Caco-2 (cell line): Measurements from ENCODE around the gene POU2AF1. TPM values are rescaled to one million over a fixed set of nuclear protein-coding genes. Genes with fewer than 3 reads are reported as not detected.

Experiments used
- BruUV-seq: library from RNA; stranded (reverse); fragments of 400-500 nt; replicated peaks from 2 replicates; lab custom pipeline; 2021; lab: Mats Ljungman, UMichigan
- CTCF ChIA-PET: fragments of 300-600 bp; sonication (Branson Sonifier 250); formaldehyde crosslinking; loops from one replicate; lab custom pipeline; 2022; ENCODE audit warnings: antibody characterized with exemption; lab: Charles Lee
- POLR2A ChIA-PET: fragments of 300-600 bp; sonication (Branson Sonifier 250); formaldehyde crosslinking; loops from one replicate; lab custom pipeline; 2022; ENCODE audit warnings: antibody characterized with exemption; lab: Charles Lee
- DNase-seq, 2 experiments: peaks; one replicate each; pipeline versions ENCODE4 v3.0.0 to v3.0.0-alpha.2; 2020 to 2022
- H3K27me3 ChIP-seq: replicated peaks from 2 replicates; pipeline ENCODE4 v1.6.0; 2011; ENCODE audit warnings: low read length; ENCODE audit not compliant: control insufficient read depth, insufficient read depth
- H3K36me3 ChIP-seq: 2 replicates; pipeline ENCODE4 v1.5.1; 2011; ENCODE audit warnings: low read length; ENCODE audit not compliant: control insufficient read depth, insufficient read depth
- H3K4me1 ChIP-seq: fragments of 250-450 bp; sonication (Bioruptor Pico); 2 replicates; pipeline ENCODE4 v1.5.1; 2020; ENCODE audit warnings: mild to moderate bottlenecking
- H3K4me3 ChIP-seq: 2 replicates; pipeline ENCODE4 v1.5.1; 2011; ENCODE audit warnings: low read depth, mild to moderate bottlenecking, control low read depth, low read length
- H3K9me3 ChIP-seq: fragments of 250-450 bp; sonication (Bioruptor Pico); 2 replicates; pipeline ENCODE4 v1.5.1; 2020; ENCODE audit warnings: mild to moderate bottlenecking, moderate library complexity
- H3K27ac Mint-ChIP-seq: one replicate; pipeline ENCODE4 v1.8.0; 2022; ENCODE audit warnings: mixed read lengths; ENCODE audit not compliant: unreplicated experiment
- H3K27me3 Mint-ChIP-seq: one replicate; pipeline ENCODE4 v1.8.0; 2022; ENCODE audit warnings: mixed read lengths; ENCODE audit not compliant: insufficient read depth, unreplicated experiment
- H3K36me3 Mint-ChIP-seq: one replicate; pipeline ENCODE4 v1.8.0; 2022; ENCODE audit warnings: mild to moderate bottlenecking, mixed read lengths; ENCODE audit not compliant: insufficient read depth, unreplicated experiment
- H3K4me1 Mint-ChIP-seq: one replicate; pipeline ENCODE4 v1.8.0; 2022; ENCODE audit warnings: low read depth, mixed read lengths; ENCODE audit not compliant: unreplicated experiment
- H3K4me3 Mint-ChIP-seq: one replicate; pipeline ENCODE4 v1.8.0; 2022; ENCODE audit warnings: mild to moderate bottlenecking, moderate library complexity, mixed read lengths; ENCODE audit not compliant: unreplicated experiment
- H3K9me3 Mint-ChIP-seq: one replicate; pipeline ENCODE4 v1.8.0; 2022; ENCODE audit warnings: mixed read lengths; ENCODE audit not compliant: unreplicated experiment
- intact Hi-C: fragments of 100-400 bp; cut with micrococcal nuclease; formaldehyde crosslinking; loops from one replicate; pipeline ENCODE4 v1.10.0; 2022; ENCODE audit not compliant: unreplicated experiment
- total RNA-seq: library from RNA; stranded (reverse); gene quantifications from 2 replicates; pipeline ENCODE4 v1.2.3, GENCODE V29; 2022
- TF ChIP-seq, protein P1 (sequence below), 2 experiments: fragments of 200-600 bp in 1 of 2; IDR thresholded peaks; 1 replicate in 1 of 2; 2 replicates in 1 of 2; pipeline versions ENCODE4 v1.5.1 to v1.8.0; 2011 to 2022; ENCODE audit warnings: antibody characterized with exemption in 1 of 2, control low read depth in 1 of 2, inconsistent platforms in 1 of 2, low read depth in 1 of 2, low read length in 1 of 2, mild to moderate bottlenecking in 1 of 2, moderate library complexity in 1 of 2; ENCODE audit not compliant: insufficient read depth in 1 of 2, severe bottlenecking in 1 of 2, unreplicated experiment in 1 of 2

POU2AF1 gene
- total RNA-seq, 1 experiment from 2014 or later: 2.7 TPM

DNA sequence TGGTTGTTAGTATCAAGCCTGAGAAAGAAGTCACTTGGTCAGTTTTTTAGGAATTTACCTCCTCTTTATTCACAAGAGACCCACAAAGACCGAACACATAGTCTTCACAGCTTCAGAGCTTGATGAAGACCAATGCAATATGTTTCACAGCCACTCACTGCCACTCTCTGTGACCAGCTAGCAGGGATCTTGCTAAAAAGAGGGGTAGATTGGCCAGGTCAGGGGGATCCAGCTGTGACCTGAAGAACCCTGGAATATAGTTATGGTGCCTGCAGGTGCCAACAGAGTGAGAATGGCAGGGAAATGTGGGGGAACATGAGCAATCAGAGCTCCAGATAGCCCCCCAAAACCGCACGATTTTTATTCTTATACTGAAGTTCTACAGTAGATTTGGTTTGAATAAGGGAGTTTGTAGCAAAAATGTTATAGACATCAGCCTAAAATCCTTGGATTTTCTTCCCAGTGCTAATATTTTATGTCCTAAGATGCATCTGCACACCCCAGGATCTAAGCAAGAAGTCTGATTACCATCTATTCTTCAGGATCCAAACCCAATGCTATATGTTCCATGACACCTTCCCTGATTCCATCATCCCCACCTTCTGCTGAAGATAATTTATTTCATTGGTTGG, 8.7 kb downstream of the POU2AF1 start:
- intact Hi-C loops: no loop called here
- no TSS peak for BruUV-seq
- Histone ChIP-seq H3K4me3 (no peak overlapping the region), H3K9me3 (no peaks in the 10 kb centered on the region), H3K27me3 (no peaks in the 10 kb centered on the region), H3K4me1 (peaks cover 11% of the 10 kb centered on the region), H3K36me3 (no peaks in the 10 kb centered on the region)
- Mint-ChIP-seq H3K27me3 (no peaks in the 10 kb centered on the region), H3K36me3 (no peaks in the 10 kb centered on the region), H3K27ac (no peak overlapping the region), H3K9me3 (no peaks in the 10 kb centered on the region), H3K4me3 (no peak overlapping the region), H3K4me1 (peaks cover 7% of the 10 kb centered on the region)
- CTCF ChIA-PET: no interaction called here
- no peak for DNase-seq
- POLR2A ChIA-PET: no interaction called here
- TF ChIP-seq, protein P1, sequence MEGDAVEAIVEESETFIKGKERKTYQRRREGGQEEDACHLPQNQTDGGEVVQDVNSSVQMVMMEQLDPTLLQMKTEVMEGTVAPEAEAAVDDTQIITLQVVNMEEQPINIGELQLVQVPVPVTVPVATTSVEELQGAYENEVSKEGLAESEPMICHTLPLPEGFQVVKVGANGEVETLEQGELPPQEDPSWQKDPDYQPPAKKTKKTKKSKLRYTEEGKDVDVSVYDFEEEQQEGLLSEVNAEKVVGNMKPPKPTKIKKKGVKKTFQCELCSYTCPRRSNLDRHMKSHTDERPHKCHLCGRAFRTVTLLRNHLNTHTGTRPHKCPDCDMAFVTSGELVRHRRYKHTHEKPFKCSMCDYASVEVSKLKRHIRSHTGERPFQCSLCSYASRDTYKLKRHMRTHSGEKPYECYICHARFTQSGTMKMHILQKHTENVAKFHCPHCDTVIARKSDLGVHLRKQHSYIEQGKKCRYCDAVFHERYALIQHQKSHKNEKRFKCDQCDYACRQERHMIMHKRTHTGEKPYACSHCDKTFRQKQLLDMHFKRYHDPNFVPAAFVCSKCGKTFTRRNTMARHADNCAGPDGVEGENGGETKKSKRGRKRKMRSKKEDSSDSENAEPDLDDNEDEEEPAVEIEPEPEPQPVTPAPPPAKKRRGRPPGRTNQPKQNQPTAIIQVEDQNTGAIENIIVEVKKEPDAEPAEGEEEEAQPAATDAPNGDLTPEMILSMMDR (IDR thresholded peaks at IDR 0.05; ENCODE audit: insufficient read depth in 1 of 2, low read depth in 1 of 2, low read length in 1 of 2, severe bottlenecking in 1 of 2, unreplicated experiment in 1 of 2): no peak

DNA sequence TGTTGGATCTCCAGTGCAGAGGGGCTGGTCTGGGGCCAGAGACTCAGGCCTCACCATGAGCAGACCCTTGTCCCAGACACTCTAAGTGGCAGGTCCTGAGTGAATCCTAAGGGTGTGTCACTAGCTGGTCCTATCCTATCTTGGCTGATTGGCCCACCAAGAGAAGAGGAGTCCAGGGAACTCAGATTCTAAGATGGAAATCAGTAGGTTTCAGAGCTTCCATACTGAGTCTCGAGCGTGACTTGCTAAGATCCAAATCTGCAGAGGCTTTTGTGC, 10.9 kb downstream of the POU2AF1 start:
- H3K4me1 ChIP-seq: peaks cover 15% of the 10 kb centered on the region
- Mint-ChIP-seq H3K27ac (no peak overlapping the region), H3K4me1 (peaks cover 7% of the 10 kb centered on the region), H3K9me3 (no peaks in the 10 kb centered on the region), H3K36me3 (no peaks in the 10 kb centered on the region), H3K27me3 (no peaks in the 10 kb centered on the region), H3K4me3 (no peak overlapping the region)
- POLR2A ChIA-PET: no interaction called here
- no TSS peak for BruUV-seq
- intact Hi-C loops: no loop called here
- CTCF ChIA-PET: no interaction called here
- H3K4me3 ChIP-seq: no peak overlapping the region
- H3K9me3 ChIP-seq: no peaks in the 10 kb centered on the region
- no peaks in the 10 kb centered on the region for H3K27me3 ChIP-seq
- no peaks in the 10 kb centered on the region for H3K36me3 ChIP-seq
- TF ChIP-seq, protein P1 (IDR thresholded peaks at IDR 0.05; ENCODE audit: insufficient read depth in 1 of 2, low read depth in 1 of 2, low read length in 1 of 2, severe bottlenecking in 1 of 2, unreplicated experiment in 1 of 2): no peak
- DNase-seq: no peak

DNA sequence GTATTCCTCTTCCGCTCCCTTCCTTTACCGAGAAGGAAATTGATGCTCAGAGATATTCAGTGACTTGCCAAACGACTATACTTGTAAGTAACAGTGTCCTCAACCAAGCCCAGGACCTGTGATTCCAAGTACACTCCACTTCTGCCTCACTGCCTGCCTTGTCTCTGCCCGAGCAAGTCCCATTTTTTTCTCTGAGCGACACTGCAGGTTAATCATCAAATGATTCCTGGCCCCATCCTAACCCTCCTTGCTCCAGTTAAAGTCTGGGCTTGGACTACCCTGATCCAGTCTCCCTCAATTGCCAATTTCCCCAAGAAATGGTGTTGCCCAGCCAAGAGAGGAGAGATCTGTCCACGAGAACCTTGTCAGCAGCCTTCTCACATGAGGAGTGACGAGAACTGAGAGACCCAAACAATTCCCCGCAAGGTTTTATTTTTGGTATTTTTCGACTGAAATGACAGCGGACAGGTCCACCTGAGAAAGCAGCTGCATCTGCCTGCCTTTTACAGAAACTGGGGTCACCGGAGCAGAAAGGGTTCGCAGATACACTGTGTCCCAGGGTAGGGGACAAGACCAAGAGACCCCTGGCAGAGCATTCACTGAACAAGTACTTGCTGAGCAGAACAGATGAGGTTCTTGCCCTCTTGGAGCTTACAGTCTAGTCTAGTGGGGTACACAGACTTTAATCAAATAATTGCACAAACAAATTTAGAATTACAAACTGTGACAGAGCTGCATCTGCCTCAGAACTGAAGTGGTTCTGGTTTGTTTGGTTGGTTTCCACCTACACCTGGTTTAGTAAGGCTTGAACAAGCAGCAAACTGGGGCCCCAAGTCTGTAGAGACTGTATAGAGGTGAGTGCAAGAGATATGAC, 11.4 kb downstream of the POU2AF1 start:
- Mint-ChIP-seq H3K4me3 (no peak overlapping the region), H3K27ac (no peak overlapping the region), H3K27me3 (no peaks in the 10 kb centered on the region), H3K9me3 (peaks cover 2% of the 10 kb centered on the region), H3K36me3 (peaks cover under 1% of the 10 kb centered on the region), H3K4me1 (peaks cover 7% of the 10 kb centered on the region)
- TF ChIP-seq, protein P1 (IDR thresholded peaks at IDR 0.05; ENCODE audit: insufficient read depth in 1 of 2, low read depth in 1 of 2, low read length in 1 of 2, severe bottlenecking in 1 of 2, unreplicated experiment in 1 of 2): no peak
- intact Hi-C loops: no loop called here
- H3K36me3 ChIP-seq: no peaks in the 10 kb centered on the region
- H3K27me3 ChIP-seq: no peaks in the 10 kb centered on the region
- no peak for DNase-seq
- H3K9me3 ChIP-seq: no peaks in the 10 kb centered on the region
- H3K4me1 ChIP-seq: peaks cover 15% of the 10 kb centered on the region
- no peak overlapping the region for H3K4me3 ChIP-seq
- no TSS peak for BruUV-seq
- CTCF ChIA-PET: interaction anchor here (0.6 kb wide), 1 partner anchor 68 kb away, joined by 3 read pairs; no protein-coding TSS in a partner anchor
- POLR2A ChIA-PET: no interaction called here
